A549 (cell line): ENCODE data around the gene TNNI2. TPM values are rescaled to one million over a fixed set of nuclear protein-coding genes. Genes with fewer than 3 reads are reported as not detected.

Source experiments
- ATAC-seq, 2 experiments: fragments of 200-7000 bp in 1 of 2; fragments of >200 bp in 1 of 2; cut with Nextera tagmentation in 1 of 2; cut with Tn5 transposase in 1 of 2; 3 replicates each; pipeline versions ENCODE4 v1.8.0 to v1.9.1; 2018 to 2020; ENCODE audit warnings: mild to moderate bottlenecking in 1 of 2, moderate library complexity in 1 of 2
- CTCF ChIA-PET: fragments of 300-600 bp; sonication (Branson Sonifier 250); formaldehyde crosslinking; extraction: SDS; loops from one replicate; lab custom pipeline; 2021; ENCODE audit warnings: antibody characterized with exemption, inconsistent platforms; lab: Yijun Ruan, JAX
- POLR2A ChIA-PET: fragments of 350-600 bp; formaldehyde crosslinking; extraction: SDS; loops from one replicate; lab custom pipeline; 2021; ENCODE audit warnings: antibody characterized with exemption, inconsistent platforms; lab: Yijun Ruan, JAX
- DNase-seq, 2 experiments: peaks; one replicate each; pipeline versions ENCODE4 v3.0.0 to v3.0.0-alpha.2; 2011 to 2016; ENCODE audit warnings: low read depth in 1 of 2, low spot score in 1 of 2
- FAIRE-seq: peaks from 2 replicates; lab custom pipeline; 2011; peaks lifted over from hg19 to GRCh38; lab: Jason Lieb, UNC
- H3K27ac ChIP-seq, 2 experiments: fragments of >200 bp; sonication (Bioruptor Twin); formaldehyde crosslinking; 3 replicates each; pipeline ENCODE4 v1.5.1; 2016 to 2017
- H3K4me1 ChIP-seq: fragments of >200 bp; sonication (Bioruptor Twin); formaldehyde crosslinking; 3 replicates; pipeline ENCODE4 v1.6.1; 2016
- H3K4me2 ChIP-seq: fragments of >200 bp; sonication (Bioruptor Twin); formaldehyde crosslinking; 3 replicates; pipeline ENCODE4 v1.6.1; 2016
- H3K4me3 ChIP-seq: fragments of >200 bp; sonication (Bioruptor Twin); formaldehyde crosslinking; 3 replicates; pipeline ENCODE4 v1.5.1; 2016
- H3K9me3 ChIP-seq: fragments of >200 bp; sonication (Bioruptor Twin); formaldehyde crosslinking; 3 replicates; pipeline ENCODE4 v1.6.1; 2016
- ATOH8 ChIP-seq: fragments of 250-450 bp; sonication (Bioruptor Pico); IDR thresholded peaks from 2 replicates; pipeline ENCODE4 v1.5.0; 2020; ENCODE audit warnings: low read depth, mild to moderate bottlenecking, moderate library complexity
- CBX2 ChIP-seq: fragments of 200-600 bp; sonication (generic); IDR thresholded peaks from 2 replicates; pipeline ENCODE4 v1.6.1; 2016; ENCODE audit warnings: low read depth, mild to moderate bottlenecking, borderline replicate concordance
- CBX8 ChIP-seq: fragments of 200-600 bp; sonication (generic); IDR thresholded peaks from 2 replicates; pipeline ENCODE4 v1.6.1; 2016
- CHD2 ChIP-seq: fragments of 150-350 bp; IDR thresholded peaks from 2 replicates; pipeline ENCODE4 v1.6.1; 2014; ENCODE audit warnings: low read length; ENCODE audit not compliant: partially characterized antibody
- E2F6 ChIP-seq: IDR thresholded peaks from 2 replicates; pipeline ENCODE4 v1.6.1; 2012; ENCODE audit warnings: low read depth, borderline replicate concordance
- ELK1 ChIP-seq: fragments of 150-350 bp; IDR thresholded peaks from 2 replicates; pipeline ENCODE4 v1.6.1; 2014; ENCODE audit warnings: low read depth, mild to moderate bottlenecking, low read length
- FOXS1 ChIP-seq: fragments of 250-450 bp; sonication (Bioruptor Pico); IDR thresholded peaks from 2 replicates; pipeline ENCODE4 v1.5.0; 2020; ENCODE audit warnings: mild to moderate bottlenecking, moderate library complexity
- GATA3 ChIP-seq: IDR thresholded peaks from 2 replicates; pipeline ENCODE4 v1.6.1; 2012; ENCODE audit warnings: borderline replicate concordance
- HDAC2 ChIP-seq: fragments of 200-600 bp; sonication (generic); IDR thresholded peaks from 2 replicates; pipeline ENCODE4 v1.6.1; 2016
- HEYL ChIP-seq: fragments of 250-450 bp; sonication (Bioruptor Pico); IDR thresholded peaks from 2 replicates; pipeline ENCODE4 v1.8.0; 2021; ENCODE audit warnings: mild to moderate bottlenecking, moderate library complexity
- HMGXB4 ChIP-seq: fragments of 250-450 bp; sonication (Bioruptor Pico); IDR thresholded peaks from 2 replicates; pipeline ENCODE4 v1.5.0; 2021; ENCODE audit warnings: mild to moderate bottlenecking, moderate library complexity, borderline replicate concordance
- KDM1A ChIP-seq: fragments of 200-600 bp; sonication (generic); IDR thresholded peaks from 2 replicates; pipeline ENCODE4 v1.6.1; 2016; ENCODE audit warnings: low read depth, mild to moderate bottlenecking
- MAZ ChIP-seq: fragments of 150-350 bp; IDR thresholded peaks from 2 replicates; pipeline ENCODE4 v1.6.1; 2014; ENCODE audit warnings: antibody characterized with exemption, low read depth, low read length, borderline replicate concordance
- NFE2L2 ChIP-seq: fragments of 150-350 bp; conservative IDR thresholded peaks from 2 replicates; pipeline ENCODE4 v1.6.1; 2014; ENCODE audit warnings: low read length
- NR3C1 ChIP-seq: fragments of >200 bp; sonication (Bioruptor Twin); formaldehyde crosslinking; IDR thresholded peaks from 3 replicates; pipeline ENCODE4 v1.6.1; 2017
- RNF2 ChIP-seq: fragments of 200-600 bp; sonication (generic); IDR thresholded peaks from 2 replicates; pipeline ENCODE4 v1.6.1; 2016; ENCODE audit warnings: low read depth, mild to moderate bottlenecking, antibody characterized with exemption, moderate library complexity, borderline replicate concordance
- SMC3 ChIP-seq: fragments of >200 bp; sonication (Bioruptor Twin); formaldehyde crosslinking; IDR thresholded peaks from 3 replicates; pipeline ENCODE4 v1.6.1; 2018; ENCODE audit warnings: inconsistent platforms
- TFCP2L1 ChIP-seq: fragments of 250-450 bp; sonication (Bioruptor Pico); IDR thresholded peaks from 2 replicates; pipeline ENCODE4 v1.5.0; 2021; ENCODE audit warnings: mild to moderate bottlenecking
- USF2 ChIP-seq: fragments of 450-650 bp; IDR thresholded peaks from 2 replicates; pipeline ENCODE4 v1.6.1; 2014; ENCODE audit warnings: antibody characterized with exemption
- ZNF302 ChIP-seq: fragments of 250-450 bp; sonication (Bioruptor Pico); IDR thresholded peaks from 2 replicates; pipeline ENCODE4 v1.9.0; 2021; ENCODE audit warnings: inconsistent platforms, mild to moderate bottlenecking, moderate library complexity
- WGBS: methylation state at CpG from one replicate; pipeline ENCODE4 v1.1.6; 2017; ENCODE audit errors: missing lambda C conversion rate; 5-methylcytosine and 5-hydroxymethylcytosine counted together
- polyA plus RNA-seq, 4 experiments: library from polyadenylated mRNA; depleted of rRNA in 3 of 4; stranded (reverse); fragments of >200 nt; fragmentation: RNase III in 1 of 4; extraction: RNeasy Plus Mini Kit Qiagen cat#74134 plus additional on column Dnase treatment in 1 of 4; gene quantifications; 2 replicates in 3 of 4; 3 replicates in 1 of 4; pipeline ENCODE4 v1.2.3, GENCODE V29; 2011 to 2017

The TNNI2 gene
- polyA plus RNA-seq, 2 of the 4 experiments (the other 2 are of a cell fraction) = not detected

- no peak overlapping the region for H3K4me2 ChIP-seq
- POLR2A ChIA-PET = no interaction called here
- no peak overlapping the region for H3K4me3 ChIP-seq
- ATAC-seq = no peak
- H3K27ac ChIP-seq = no peak overlapping the region
- no peak for DNase-seq
- no peak for FAIRE-seq
- 0 out of 3 replicates have a peak, but pooled peaks cover 3% of the 10 kb centered on the region for H3K9me3 ChIP-seq
- CTCF ChIA-PET = interaction anchor here (3.4 to 11.8 kb wide), 4 partner anchors 13 to 333 kb away, joined by 10 to 138 read pairs (median 40); partner anchors contain the start of gene SYT8
- H3K4me1 ChIP-seq = no peaks in the 10 kb centered on the region
- WGBS = 18% methylated on average over 3 of the region's 3 CpGs
- no peak for TF ChIP-seq CBX8
- no peak for TF ChIP-seq NR3C1
- TF ChIP-seq HMGXB4 (CRISPR knock-in tag) = no peak
- TF ChIP-seq ZNF302 = no peak
- no peak for TF ChIP-seq GATA3
- TF ChIP-seq NFE2L2 = no peak
- TF ChIP-seq USF2 = no peak
- TF ChIP-seq MAZ = no peak
These were observed 19.7 kb upstream of the TNNI2 start for GRCh38 chr11:1819074-1819473.

- H3K9me3 ChIP-seq = 0 out of 3 replicates have a peak, but pooled peaks cover 3% of the 10 kb centered on the region
- ChIA-PET CTCF (interaction anchor here (1.1 to 11.8 kb wide), 6 partner anchors 13 to 329 kb away, joined by 3 to 138 read pairs (median 12); partner anchors contain the start of gene SYT8), POLR2A (interaction anchor here (0.6 kb wide), 1 partner anchor 49 kb away, joined by 3 read pairs; no protein-coding TSS in a partner anchor)
- no peak for DNase-seq
- no peak for ATAC-seq
- H3K4me2 ChIP-seq = no peak overlapping the region
- FAIRE-seq = no peak
- no peak overlapping the region for H3K4me3 ChIP-seq
- 43% methylated on average over 8 of the region's 14 CpGs for WGBS
- TF ChIP-seq ZNF302 (no peak), FOXS1 (CRISPR knock-in tag) (no peak), HEYL (CRISPR knock-in tag) (no peak), ELK1 (no peak), HDAC2 (no peak), GATA3 (no peak), CBX2 (no peak), SMC3 (no peak), KDM1A (no peak), E2F6 (no peak), CHD2 (no peak), ATOH8 (no peak), TFCP2L1 (CRISPR knock-in tag) (no peak), RNF2 (no peak)
- no peak overlapping the region for H3K27ac ChIP-seq
- peaks cover 5% of the 10 kb centered on the region for H3K4me1 ChIP-seq
These were observed 18.1 kb upstream of the TNNI2 start for GRCh38 chr11:1820463-1821325.
